HL-60 (cell line): ENCODE data around the gene SLAIN2.

Experiments used
- DNase-seq, 2 experiments: peaks; one replicate each; pipeline ENCODE4 v3.0.0-alpha.2; 2010 to 2020; ENCODE audit warnings: low read depth in 1 of 2, low spot score in 1 of 2
- H3K27ac ChIP-seq: fragments of 250-450 bp; sonication (Bioruptor Pico); replicated peaks from 2 replicates; pipeline ENCODE4 v1.5.1; 2020; ENCODE audit warnings: mild to moderate bottlenecking, moderate library complexity
- H3K27me3 ChIP-seq: fragments of 250-450 bp; sonication (Bioruptor Pico); 2 replicates; pipeline ENCODE4 v1.5.1; 2021; ENCODE audit warnings: mild to moderate bottlenecking, moderate library complexity; ENCODE audit not compliant: insufficient read depth, poor library complexity, severe bottlenecking
- H3K4me3 ChIP-seq: replicated peaks from 2 replicates; pipeline ENCODE4 v1.5.1; 2011; ENCODE audit warnings: mild to moderate bottlenecking, control low read depth, low read length; ENCODE audit not compliant: insufficient read depth
- CTCF ChIP-seq: IDR thresholded peaks from one replicate; pipeline ENCODE4 v1.5.1; 2011; ENCODE audit warnings: low read length, control low read depth, inconsistent platforms; ENCODE audit not compliant: insufficient read depth
- GABPA ChIP-seq: IDR thresholded peaks from 2 replicates; pipeline ENCODE4 v1.6.1; 2012; ENCODE audit warnings: low read depth
- POLR2AphosphoS5 ChIP-seq: IDR thresholded peaks from 2 replicates; pipeline ENCODE4 v1.6.1; 2012; ENCODE audit warnings: low read depth
- REST ChIP-seq: IDR thresholded peaks from 2 replicates; pipeline ENCODE4 v1.6.1; 2012; ENCODE audit warnings: low read depth; ENCODE audit not compliant: insufficient replicate concordance
- SPI1 ChIP-seq: IDR thresholded peaks from 2 replicates; pipeline ENCODE4 v1.6.1; 2012; ENCODE audit warnings: low read depth, mild to moderate bottlenecking, borderline replicate concordance

The SLAIN2 gene

GRCh38 chr4:48472794-48473193, 131.5 kb downstream of the SLAIN2 start:
- TF ChIP-seq CTCF (no peak), POLR2AphosphoS5 (no peak), SPI1 (no peak), REST (no peak), GABPA (no peak)
- no peak overlapping the region for H3K4me3 ChIP-seq
- no peak for DNase-seq
- no peaks in the 10 kb centered on the region for H3K27me3 ChIP-seq
- no peak overlapping the region for H3K27ac ChIP-seq

GRCh38 chr4:48475770-48476169, 134.4 kb downstream of the SLAIN2 start:
- H3K4me3 ChIP-seq = no peak overlapping the region
- no peaks in the 10 kb centered on the region for H3K27me3 ChIP-seq
- H3K27ac ChIP-seq = no peak overlapping the region
- no peak for DNase-seq
- TF ChIP-seq REST (no peak), GABPA (no peak), SPI1 (no peak), CTCF (no peak), POLR2AphosphoS5 (no peak)
